GM13977 (cell line): ENCODE results near the gene CDK3.

Source experiments
- DNase-seq: peaks from one replicate; pipeline ENCODE4 v3.0.0; 2012; ENCODE audit warnings: low spot score
- CTCF ChIP-seq: IDR thresholded peaks from 2 replicates; pipeline ENCODE4 v1.5.1; 2012; ENCODE audit warnings: mild to moderate bottlenecking, control low read depth; ENCODE audit not compliant: insufficient read depth; ENCODE audit errors: extremely low read depth, missing control alignments
- in situ Hi-C: fragments of 300-500 bp; cut with MboI; formaldehyde crosslinking; loops from one replicate; pipeline ENCODE4 v1.12.0; 2022; ENCODE audit warnings: low sequenced_read_pairs, low pct_unique_long_range_greater_than_20kb, mixed read lengths, inconsistent platforms; ENCODE audit not compliant: unreplicated experiment

Gene CDK3

GRCh38 chr17:76027159-76027839, 26.6 kb downstream of the CDK3 start, which contains the start of gene EVPL:
Gene EVPL, minus strand, starts transcription at chr17:76027306. Its CDS starts 108 bp downstream, at chr17:76027198.
- TF ChIP-seq CTCF: no peak
- in situ Hi-C loops: no loop called here
- no peak for DNase-seq

GRCh38 chr17:76032073-76032779, 31.6 kb downstream of the CDK3 start:
- in situ Hi-C loops: no loop called here
- DNase-seq: no peak
- no peak for TF ChIP-seq CTCF

GRCh38 chr17:76032780-76033108, 32.1 kb downstream of the CDK3 start:
- in situ Hi-C loops: no loop called here
- TF ChIP-seq CTCF: no peak
- no peak for DNase-seq

GRCh38 chr17:76033139-76033538, 32.5 kb downstream of the CDK3 start:
- no peak for TF ChIP-seq CTCF
- DNase-seq: no peak
- in situ Hi-C loops: no loop called here

GRCh38 chr17:76034428-76035350, 34.0 kb downstream of the CDK3 start:
- in situ Hi-C loops: no loop called here
- DNase-seq: no peak

More at GRCh38 chr17:76034428-76035350, 34.0 kb downstream of the CDK3 start:
- TF ChIP-seq CTCF: no peak
